Jurkat, Clone E6-1 (cell line): ENCODE measurements around the gene UPP2.

ENCODE experiments used
- DNase-seq: peaks from one replicate; pipeline ENCODE4 v3.0.0-alpha.2; 2011; ENCODE audit warnings: low read depth, low spot score
- H3K4me3 ChIP-seq: 2 replicates; pipeline ENCODE4 v1.5.1; 2011; ENCODE audit warnings: mild to moderate bottlenecking, low read length, control low read depth, moderate library complexity

UPP2 gene

DNA sequence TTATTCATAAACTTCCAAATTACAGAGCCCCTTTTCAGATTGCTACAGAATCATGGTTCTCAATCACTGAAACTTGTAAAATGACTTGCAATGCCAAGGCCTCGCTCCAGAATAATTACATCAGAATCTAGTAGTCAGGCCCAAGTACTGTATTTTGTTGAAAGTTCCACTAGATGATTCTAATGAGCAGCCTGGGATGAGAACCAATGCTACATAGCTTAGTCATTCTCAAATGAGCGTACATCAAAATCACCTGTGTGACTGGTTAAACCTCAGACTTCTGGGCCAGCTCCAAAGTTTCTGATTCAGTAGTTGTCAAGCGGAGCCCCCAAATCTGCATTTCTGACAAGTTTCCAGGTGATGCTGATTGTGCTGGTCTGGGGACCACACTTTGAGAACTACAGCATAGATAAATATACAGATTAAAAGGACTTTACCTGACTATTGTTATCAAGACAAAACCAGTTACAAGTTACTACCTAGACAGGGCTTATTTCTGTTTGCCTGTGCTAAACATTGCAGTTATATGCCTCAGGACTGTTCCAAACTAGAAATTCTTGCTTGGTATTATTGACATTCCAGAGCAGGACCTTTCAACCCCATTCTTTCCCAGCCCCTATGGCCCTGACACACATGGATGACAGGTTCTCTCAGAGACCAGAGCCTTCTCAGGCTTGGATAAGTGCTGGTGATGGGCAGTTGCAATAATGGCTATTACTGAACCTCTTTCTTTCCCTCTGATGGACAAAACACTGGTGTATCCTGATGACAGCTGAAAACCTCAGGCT, 83.1 kb downstream of the UPP2 start:
- no peak overlapping the region for H3K4me3 ChIP-seq
- no peak for DNase-seq
